SK-N-MC (cell line): ENCODE data around the gene SCIN.

Experiments
- EZH2 ChIP-seq: fragments of 200-600 bp; sonication (generic); IDR thresholded peaks from one replicate; pipeline ENCODE4 v1.6.1; 2017; ENCODE audit warnings: antibody characterized with exemption
- POLR2AphosphoS5 ChIP-seq: IDR thresholded peaks from 2 replicates; pipeline ENCODE4 v1.6.1; 2012; ENCODE audit warnings: mild to moderate bottlenecking, low read depth, low read length, borderline replicate concordance

- TF ChIP-seq EZH2: no peak
- no peak for TF ChIP-seq POLR2AphosphoS5
Measured at GRCh38 chr7:12648704-12649261, 78.3 kb downstream of the SCIN start.
